Body of pancreas (tissue), 4 donors: Measurements from ENCODE around the gene DLEC1.

Experiments
- CTCF ChIP-seq, 7 experiments: fragments of 450-650 bp in 4 of 7; fragments of 200-600 bp in 3 of 7; sonication (generic) in 3 of 7; IDR thresholded peaks; one replicate each; pipeline ENCODE4 v1.5.1; 2016 to 2019; ENCODE audit warnings: antibody characterized with exemption in 7 of 7
- POLR2A ChIP-seq, 3 donors: fragments of 450-650 bp; IDR thresholded peaks; one replicate each; pipeline ENCODE4 v1.6.1; 2016; ENCODE audit warnings: antibody characterized with exemption in 3 of 3, mild to moderate bottlenecking in 2 of 3

- TF ChIP-seq CTCF (IDR thresholded peaks at IDR 0.05), result no peak
- no peak for TF ChIP-seq POLR2A (IDR thresholded peaks at IDR 0.05)
These were observed 8.9 kb downstream of the DLEC1 start for GRCh38 chr3:38047896-38048295.
